K562 (cell line): ENCODE results near the gene DIS3L2. TPM values are rescaled to one million over a fixed set of nuclear protein-coding genes. Genes with fewer than 3 reads are reported as not detected.

Source experiments
- CTBP1 ChIP-seq: fragments of 450-650 bp; IDR thresholded peaks from 2 replicates; pipeline ENCODE4 v1.6.1; 2016; ENCODE audit warnings: borderline replicate concordance
- CTCFL ChIP-seq: IDR thresholded peaks from 2 replicates; pipeline ENCODE4 v1.6.1; 2011; ENCODE audit warnings: borderline replicate concordance, low read depth, mild to moderate bottlenecking, moderate library complexity, low read length; ENCODE audit not compliant: insufficient read depth, poor library complexity, severe bottlenecking
- ETV1 ChIP-seq: fragments of 450-650 bp; conservative IDR thresholded peaks from 2 replicates; pipeline ENCODE4 v1.6.1; 2016; ENCODE audit warnings: missing genetic modification characterization, control low read depth, low read depth, missing compliant biosample characterization
- POU5F1 ChIP-seq: fragments of 150-350 bp; IDR thresholded peaks from 2 replicates; pipeline ENCODE4 v1.6.1; 2014; ENCODE audit warnings: borderline replicate concordance, low read length, low read depth, mild to moderate bottlenecking; ENCODE audit not compliant: partially characterized antibody
- RAD21 ChIP-seq, 2 experiments: fragments of 250-450 bp in 1 of 2; fragments of 450-650 bp in 1 of 2; sonication (Bioruptor Pico) in 1 of 2; formaldehyde crosslinking in 1 of 2; IDR thresholded peaks in 1 of 2; conservative IDR thresholded peaks in 1 of 2; 2 replicates each; pipeline versions ENCODE4 v1.4.0 to v1.8.0; 2020 to 2022; ENCODE audit warnings: mild to moderate bottlenecking in 2 of 2, moderate library complexity in 1 of 2
- RB1 ChIP-seq: fragments of 450-650 bp; IDR thresholded peaks from 2 replicates; pipeline ENCODE4 v1.6.1; 2017; ENCODE audit warnings: low read depth, mild to moderate bottlenecking
- RFX7 ChIP-seq: fragments of 250-450 bp; sonication (Bioruptor Pico); IDR thresholded peaks from 2 replicates; pipeline ENCODE4 v1.5.1; 2021; ENCODE audit warnings: mild to moderate bottlenecking
- STAG1 ChIP-seq: sonication (generic); formaldehyde crosslinking; IDR thresholded peaks from 2 replicates; pipeline ENCODE4 v1.5.0; 2020; ENCODE audit warnings: missing genetic modification reagents, borderline replicate concordance
- THRAP3 ChIP-seq: fragments of 450-650 bp; IDR thresholded peaks from 2 replicates; pipeline ENCODE4 v1.6.1; 2016; ENCODE audit warnings: mild to moderate bottlenecking, inconsistent platforms, borderline replicate concordance
- ZBED1 ChIP-seq: IDR thresholded peaks from 2 replicates; pipeline ENCODE4 v1.6.1; 2014
- ZNF347 ChIP-seq: fragments of 450-650 bp; formaldehyde crosslinking; IDR thresholded peaks from 2 replicates; pipeline ENCODE4 v1.4.0; 2020; ENCODE audit warnings: low read depth, mild to moderate bottlenecking, moderate library complexity
- polyA plus RNA-seq, 8 experiments: library from polyadenylated mRNA; depleted of rRNA in 4 of 8; stranded (reverse) in 5 of 8; unstranded in 3 of 8; fragments of >200 nt; fragmentation: Nextera tagmentation in 2 of 8; fragmentation: Illumina TruSeq in 1 of 8; extraction: Ambion mirVana in 2 of 8; extraction: Trizol in 1 of 8; gene quantifications; 2 replicates each; pipeline versions ENCODE4 v1.2.1 to v1.2.3, GENCODE V29; 2011 to 2014; ENCODE audit warnings: inconsistent platforms in 1 of 8, missing spikeins in 1 of 8
- total RNA-seq, 7 experiments: library from RNA; depleted of rRNA in 6 of 7; stranded (reverse); fragments of >200 nt in 6 of 7; fragmentation: Illumina TruSeq in 2 of 7; extraction: Trizol in 2 of 7; gene quantifications; 2 replicates each; pipeline versions ENCODE4 v1.2.1 to v1.2.3, GENCODE V29; 2011 to 2021; ENCODE audit warnings: low replicate concordance in 1 of 7
- TF ChIP-seq, protein P1 (sequence below): sonication (generic); formaldehyde crosslinking; IDR thresholded peaks from 2 replicates; pipeline ENCODE4 v1.8.1; 2022; ENCODE audit warnings: missing genetic modification reagents
- TF ChIP-seq, protein P2 (sequence below), 2 experiments: fragments of 450-650 bp; formaldehyde crosslinking in 1 of 2; IDR thresholded peaks; 2 replicates each; pipeline versions ENCODE4 v1.4.0 to v1.6.1; 2014 to 2020; ENCODE audit warnings: mild to moderate bottlenecking in 2 of 2, borderline replicate concordance in 1 of 2, low read depth in 1 of 2

The DIS3L2 gene
- total and polyA plus RNA-seq, 9 of the 15 experiments (the other 6 are each of a cell fraction or from before 2014, with no cell fraction given), result 1.5 to 19.2 (median 11.2) TPM

DNA sequence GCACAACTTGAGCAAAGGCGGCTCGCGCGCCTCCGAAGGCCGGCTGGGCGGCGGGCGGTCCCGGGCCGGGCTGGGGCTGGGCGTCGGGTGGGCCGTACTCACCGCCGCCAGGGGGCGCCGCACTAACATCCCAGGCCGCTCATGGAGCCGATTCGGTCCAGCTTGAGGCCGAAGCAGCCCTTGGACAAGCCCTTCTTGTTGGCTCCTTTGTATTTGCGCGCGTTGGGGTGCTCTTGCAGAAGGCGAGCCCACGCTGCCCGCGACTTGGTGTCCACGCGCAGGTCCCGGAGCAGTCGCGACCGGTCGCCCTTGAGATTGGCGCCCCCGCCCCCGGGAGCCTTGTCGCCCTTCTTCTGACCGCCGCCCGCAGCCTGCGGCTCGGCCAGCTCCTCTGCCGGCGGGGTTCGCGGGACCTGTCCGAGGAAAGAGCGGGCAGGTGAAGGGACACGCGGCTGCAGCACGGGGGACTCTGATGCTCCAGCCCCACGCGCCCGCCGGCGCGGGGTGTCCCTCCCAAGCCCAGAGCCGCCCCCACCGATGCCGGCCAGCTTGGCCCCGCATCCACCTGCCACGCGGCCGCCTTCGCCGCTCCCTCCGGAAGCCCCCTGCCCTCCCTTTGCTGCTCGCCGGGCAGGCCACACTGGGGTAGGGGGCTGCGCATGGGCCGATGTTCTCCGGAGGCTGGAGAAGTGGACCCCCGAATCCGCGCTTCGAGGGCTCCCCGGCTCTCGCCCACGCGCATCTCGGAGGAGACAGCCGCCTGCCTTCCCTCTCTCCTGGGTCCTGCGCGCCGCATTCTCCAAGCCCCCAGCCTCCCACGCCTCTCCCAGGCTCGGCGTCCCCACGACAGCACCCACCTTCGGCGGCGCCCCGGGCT, 36.0 kb upstream of the DIS3L2 start (continued):
- TF ChIP-seq CTBP1 (peak; percentile 44; the same call in 1 of the 2 replicates), CTCFL (peak; percentile 59), STAG1 (CRISPR knock-in tag) (peak; percentile 64; the same call in 1 of the 2 replicates), THRAP3 (no peak), RFX7 (CRISPR knock-in tag) (no peak), ZBED1 (0 out of 2 replicates have a peak, but pooled peaks have one; percentile 66), POU5F1 (no peak), RAD21 (CRISPR knock-in tag; conservative IDR thresholded peaks at IDR 0.05 in 1 of 2, IDR thresholded peaks at IDR 0.05 in 1 of 2) (peak; percentile 68 to 77), RB1 (peak; percentile 69; the same call in 1 of the 2 replicates), ETV1 (no peak), ZNF347 (CRISPR knock-in tag) (no peak)
- TF ChIP-seq, protein P1, sequence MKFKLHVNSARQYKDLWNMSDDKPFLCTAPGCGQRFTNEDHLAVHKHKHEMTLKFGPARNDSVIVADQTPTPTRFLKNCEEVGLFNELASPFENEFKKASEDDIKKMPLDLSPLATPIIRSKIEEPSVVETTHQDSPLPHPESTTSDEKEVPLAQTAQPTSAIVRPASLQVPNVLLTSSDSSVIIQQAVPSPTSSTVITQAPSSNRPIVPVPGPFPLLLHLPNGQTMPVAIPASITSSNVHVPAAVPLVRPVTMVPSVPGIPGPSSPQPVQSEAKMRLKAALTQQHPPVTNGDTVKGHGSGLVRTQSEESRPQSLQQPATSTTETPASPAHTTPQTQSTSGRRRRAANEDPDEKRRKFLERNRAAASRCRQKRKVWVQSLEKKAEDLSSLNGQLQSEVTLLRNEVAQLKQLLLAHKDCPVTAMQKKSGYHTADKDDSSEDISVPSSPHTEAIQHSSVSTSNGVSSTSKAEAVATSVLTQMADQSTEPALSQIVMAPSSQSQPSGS (CRISPR knock-in tag), result no peak
- TF ChIP-seq, protein P2, sequence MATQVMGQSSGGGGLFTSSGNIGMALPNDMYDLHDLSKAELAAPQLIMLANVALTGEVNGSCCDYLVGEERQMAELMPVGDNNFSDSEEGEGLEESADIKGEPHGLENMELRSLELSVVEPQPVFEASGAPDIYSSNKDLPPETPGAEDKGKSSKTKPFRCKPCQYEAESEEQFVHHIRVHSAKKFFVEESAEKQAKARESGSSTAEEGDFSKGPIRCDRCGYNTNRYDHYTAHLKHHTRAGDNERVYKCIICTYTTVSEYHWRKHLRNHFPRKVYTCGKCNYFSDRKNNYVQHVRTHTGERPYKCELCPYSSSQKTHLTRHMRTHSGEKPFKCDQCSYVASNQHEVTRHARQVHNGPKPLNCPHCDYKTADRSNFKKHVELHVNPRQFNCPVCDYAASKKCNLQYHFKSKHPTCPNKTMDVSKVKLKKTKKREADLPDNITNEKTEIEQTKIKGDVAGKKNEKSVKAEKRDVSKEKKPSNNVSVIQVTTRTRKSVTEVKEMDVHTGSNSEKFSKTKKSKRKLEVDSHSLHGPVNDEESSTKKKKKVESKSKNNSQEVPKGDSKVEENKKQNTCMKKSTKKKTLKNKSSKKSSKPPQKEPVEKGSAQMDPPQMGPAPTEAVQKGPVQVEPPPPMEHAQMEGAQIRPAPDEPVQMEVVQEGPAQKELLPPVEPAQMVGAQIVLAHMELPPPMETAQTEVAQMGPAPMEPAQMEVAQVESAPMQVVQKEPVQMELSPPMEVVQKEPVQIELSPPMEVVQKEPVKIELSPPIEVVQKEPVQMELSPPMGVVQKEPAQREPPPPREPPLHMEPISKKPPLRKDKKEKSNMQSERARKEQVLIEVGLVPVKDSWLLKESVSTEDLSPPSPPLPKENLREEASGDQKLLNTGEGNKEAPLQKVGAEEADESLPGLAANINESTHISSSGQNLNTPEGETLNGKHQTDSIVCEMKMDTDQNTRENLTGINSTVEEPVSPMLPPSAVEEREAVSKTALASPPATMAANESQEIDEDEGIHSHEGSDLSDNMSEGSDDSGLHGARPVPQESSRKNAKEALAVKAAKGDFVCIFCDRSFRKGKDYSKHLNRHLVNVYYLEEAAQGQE (IDR thresholded peaks at IDR 0.05; ENCODE audit: borderline replicate concordance), result peak; percentile 74; the same call in 1 of the 2 replicates
- TF ChIP-seq, protein P2 (CRISPR knock-in tag; IDR thresholded peaks at IDR 0.05; ENCODE audit: low read depth), result no peak
